ENCODE measurements around the gene RAB3C. TPM values are rescaled to one million over a fixed set of nuclear protein-coding genes. Genes with fewer than 3 reads are reported as not detected.

RAB3C gene
- total RNA-seq, 2 experiments from 2014 or later: not detected

GRCh38 chr5:58615972-58616371 is 33.1 kb downstream of the RAB3C start:
- Mint-ChIP-seq H3K27ac (no peak overlapping the region), H3K36me3 (ENCODE audit: low read depth) (no peaks in the 10 kb centered on the region), H3K4me1 (ENCODE audit: low read depth) (no peaks in the 10 kb centered on the region), H3K4me3 (no peak overlapping the region), H3K27me3 (no peaks in the 10 kb centered on the region), H3K9me3 (no peaks in the 10 kb centered on the region)
- Histone ChIP-seq H3K27me3 (ENCODE audit: control insufficient read depth in 1 of 2, insufficient read depth in 2 of 2, low read length in 2 of 2) (no peaks in the 10 kb centered on the region), H3K27ac (ENCODE audit: low read depth in 1 of 2, low read length in 2 of 2) (no peak overlapping the region), H3K4me3 (ENCODE audit: low read length) (no peak overlapping the region), H3K9me3 (ENCODE audit: control insufficient read depth in 1 of 2, insufficient read depth in 1 of 2, low read length in 2 of 2) (no peaks in the 10 kb centered on the region), H3K36me3 (ENCODE audit: insufficient read depth, low read length) (no peaks in the 10 kb centered on the region), H3K4me1 (ENCODE audit: insufficient read depth, low read length) (no peaks in the 10 kb centered on the region)
- intact Hi-C loops (cut with DNase I, micrococcal nuclease): no loop called here
- TF ChIP-seq, protein P1, sequence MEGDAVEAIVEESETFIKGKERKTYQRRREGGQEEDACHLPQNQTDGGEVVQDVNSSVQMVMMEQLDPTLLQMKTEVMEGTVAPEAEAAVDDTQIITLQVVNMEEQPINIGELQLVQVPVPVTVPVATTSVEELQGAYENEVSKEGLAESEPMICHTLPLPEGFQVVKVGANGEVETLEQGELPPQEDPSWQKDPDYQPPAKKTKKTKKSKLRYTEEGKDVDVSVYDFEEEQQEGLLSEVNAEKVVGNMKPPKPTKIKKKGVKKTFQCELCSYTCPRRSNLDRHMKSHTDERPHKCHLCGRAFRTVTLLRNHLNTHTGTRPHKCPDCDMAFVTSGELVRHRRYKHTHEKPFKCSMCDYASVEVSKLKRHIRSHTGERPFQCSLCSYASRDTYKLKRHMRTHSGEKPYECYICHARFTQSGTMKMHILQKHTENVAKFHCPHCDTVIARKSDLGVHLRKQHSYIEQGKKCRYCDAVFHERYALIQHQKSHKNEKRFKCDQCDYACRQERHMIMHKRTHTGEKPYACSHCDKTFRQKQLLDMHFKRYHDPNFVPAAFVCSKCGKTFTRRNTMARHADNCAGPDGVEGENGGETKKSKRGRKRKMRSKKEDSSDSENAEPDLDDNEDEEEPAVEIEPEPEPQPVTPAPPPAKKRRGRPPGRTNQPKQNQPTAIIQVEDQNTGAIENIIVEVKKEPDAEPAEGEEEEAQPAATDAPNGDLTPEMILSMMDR (IDR thresholded peaks at IDR 0.05): no peak
- ATAC-seq (ENCODE audit: poor library complexity): no peak
- ChIA-PET CTCF (no interaction called here), POLR2A (no interaction called here)
- no peak for DNase-seq

- POLR2A ChIA-PET: no interaction called here
- H3K4me3 Mint-ChIP-seq: no peak overlapping the region
- DNase-seq (no peak), ATAC-seq (ENCODE audit: poor library complexity) (no peak)
- no peak overlapping the region for H3K27ac ChIP-seq (ENCODE audit: low read depth in 1 of 2, low read length in 2 of 2)
- H3K4me3 ChIP-seq (ENCODE audit: low read length): no peak overlapping the region
- CTCF ChIA-PET: no interaction called here
- no peak overlapping the region for H3K27ac Mint-ChIP-seq
- H3K27me3 Mint-ChIP-seq: no peaks in the 10 kb centered on the region
- TF ChIP-seq, protein P1 (IDR thresholded peaks at IDR 0.05): no peak
- H3K4me1 Mint-ChIP-seq (ENCODE audit: low read depth): no peaks in the 10 kb centered on the region
- H3K36me3 ChIP-seq (ENCODE audit: insufficient read depth, low read length): no peaks in the 10 kb centered on the region
- H3K9me3 ChIP-seq (ENCODE audit: control insufficient read depth in 1 of 2, insufficient read depth in 1 of 2, low read length in 2 of 2): no peaks in the 10 kb centered on the region
- intact Hi-C loops (cut with DNase I, micrococcal nuclease): no loop called here
- H3K36me3 Mint-ChIP-seq (ENCODE audit: low read depth): no peaks in the 10 kb centered on the region
- no peaks in the 10 kb centered on the region for H3K4me1 ChIP-seq (ENCODE audit: insufficient read depth, low read length)
- no peaks in the 10 kb centered on the region for H3K27me3 ChIP-seq (ENCODE audit: control insufficient read depth in 1 of 2, insufficient read depth in 2 of 2, low read length in 2 of 2)
- no peaks in the 10 kb centered on the region for H3K9me3 Mint-ChIP-seq
Observed at GRCh38 chr5:58617241-58617640, 34.4 kb downstream of the RAB3C start.

DNA sequence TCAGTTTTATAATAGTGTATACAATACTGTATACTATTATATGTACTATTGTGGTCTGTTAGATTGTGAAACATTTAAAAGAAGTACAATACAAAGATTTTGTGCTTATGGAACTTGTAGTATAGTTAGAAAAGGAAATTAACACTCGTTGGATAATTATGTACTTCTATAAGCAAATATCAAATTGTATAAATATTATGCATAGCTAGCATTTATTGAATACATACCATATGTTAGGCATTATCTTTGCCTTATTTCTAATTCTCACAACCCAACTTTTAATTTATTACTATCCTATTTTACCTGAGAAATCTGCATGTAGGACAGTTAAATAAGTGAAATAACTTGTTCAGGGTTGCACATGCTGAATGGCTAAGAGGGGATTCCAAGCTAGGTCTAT is 37.5 kb downstream of the RAB3C start:
- H3K9me3 Mint-ChIP-seq: no peaks in the 10 kb centered on the region
- DNase-seq (no peak), ATAC-seq (ENCODE audit: poor library complexity) (no peak)
- intact Hi-C loops (cut with DNase I, micrococcal nuclease): no loop called here
- TF ChIP-seq, protein P1 (IDR thresholded peaks at IDR 0.05): no peak
- H3K27ac Mint-ChIP-seq: no peak overlapping the region
- POLR2A ChIA-PET: no interaction called here
- CTCF ChIA-PET: no interaction called here
- Histone ChIP-seq H3K27me3 (ENCODE audit: control insufficient read depth in 1 of 2, insufficient read depth in 2 of 2, low read length in 2 of 2) (no peaks in the 10 kb centered on the region), H3K27ac (ENCODE audit: low read depth in 1 of 2, low read length in 2 of 2) (no peak overlapping the region), H3K4me1 (ENCODE audit: insufficient read depth, low read length) (no peaks in the 10 kb centered on the region), H3K36me3 (ENCODE audit: insufficient read depth, low read length) (no peaks in the 10 kb centered on the region), H3K4me3 (ENCODE audit: low read length) (no peak overlapping the region), H3K9me3 (ENCODE audit: control insufficient read depth in 1 of 2, insufficient read depth in 1 of 2, low read length in 2 of 2) (no peaks in the 10 kb centered on the region)
- H3K27me3 Mint-ChIP-seq: no peaks in the 10 kb centered on the region
- H3K4me3 Mint-ChIP-seq: no peak overlapping the region
- H3K4me1 Mint-ChIP-seq (ENCODE audit: low read depth): no peaks in the 10 kb centered on the region
- H3K36me3 Mint-ChIP-seq (ENCODE audit: low read depth): no peaks in the 10 kb centered on the region

All from CD4-positive, alpha-beta T cell (primary cell).